ENCODE data around the gene P2RX4.

Gene P2RX4

DNA sequence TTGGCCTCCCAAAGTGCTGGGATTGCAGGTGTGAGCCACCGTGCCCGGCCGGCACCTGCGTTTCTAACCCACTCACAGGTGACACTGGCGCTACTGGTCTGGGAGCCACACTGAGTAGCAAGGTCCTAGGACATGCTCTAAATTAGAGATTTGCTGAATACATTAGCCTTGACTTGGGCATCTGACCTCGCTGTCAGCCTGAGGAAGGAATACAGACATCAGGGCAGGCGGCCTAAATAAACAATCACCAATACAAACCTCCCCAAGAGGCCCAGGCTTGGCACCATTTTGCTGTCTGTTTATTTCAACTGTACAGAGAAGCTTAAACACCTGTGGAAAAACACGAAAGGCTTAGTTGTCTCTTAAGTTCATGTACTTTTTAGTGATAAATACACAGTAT, 27.5 kb downstream of the P2RX4 start:
- no peak for DNase-seq (ENCODE audit: low read depth)
- TF ChIP-seq, protein P1, sequence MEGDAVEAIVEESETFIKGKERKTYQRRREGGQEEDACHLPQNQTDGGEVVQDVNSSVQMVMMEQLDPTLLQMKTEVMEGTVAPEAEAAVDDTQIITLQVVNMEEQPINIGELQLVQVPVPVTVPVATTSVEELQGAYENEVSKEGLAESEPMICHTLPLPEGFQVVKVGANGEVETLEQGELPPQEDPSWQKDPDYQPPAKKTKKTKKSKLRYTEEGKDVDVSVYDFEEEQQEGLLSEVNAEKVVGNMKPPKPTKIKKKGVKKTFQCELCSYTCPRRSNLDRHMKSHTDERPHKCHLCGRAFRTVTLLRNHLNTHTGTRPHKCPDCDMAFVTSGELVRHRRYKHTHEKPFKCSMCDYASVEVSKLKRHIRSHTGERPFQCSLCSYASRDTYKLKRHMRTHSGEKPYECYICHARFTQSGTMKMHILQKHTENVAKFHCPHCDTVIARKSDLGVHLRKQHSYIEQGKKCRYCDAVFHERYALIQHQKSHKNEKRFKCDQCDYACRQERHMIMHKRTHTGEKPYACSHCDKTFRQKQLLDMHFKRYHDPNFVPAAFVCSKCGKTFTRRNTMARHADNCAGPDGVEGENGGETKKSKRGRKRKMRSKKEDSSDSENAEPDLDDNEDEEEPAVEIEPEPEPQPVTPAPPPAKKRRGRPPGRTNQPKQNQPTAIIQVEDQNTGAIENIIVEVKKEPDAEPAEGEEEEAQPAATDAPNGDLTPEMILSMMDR (IDR thresholded peaks at IDR 0.05; ENCODE audit: insufficient read depth, low read depth, low read length, missing control alignments): no peak
- no peak overlapping the region for H3K4me3 ChIP-seq (ENCODE audit: low read depth, low read length)

DNA sequence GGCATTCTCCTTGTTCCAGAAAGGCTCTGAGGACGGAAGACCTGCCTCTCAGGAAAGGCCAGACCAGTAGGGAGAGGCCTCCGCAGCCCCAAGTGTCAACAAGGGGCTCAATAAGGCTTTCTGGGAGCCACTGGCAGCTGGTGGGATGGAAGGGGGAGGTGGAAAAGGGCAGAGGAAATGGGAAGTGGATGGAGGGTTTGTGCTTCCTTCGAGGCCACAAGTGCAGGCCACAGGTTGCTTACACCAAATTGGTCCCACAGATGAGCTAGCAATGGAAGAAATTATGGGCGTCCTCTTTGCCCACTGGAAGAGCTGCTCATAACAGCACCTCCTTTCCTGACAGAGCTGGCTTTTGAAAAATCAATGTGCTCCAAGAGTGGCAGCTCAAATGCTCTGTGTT, 28.2 kb downstream of the P2RX4 start:
- DNase-seq (ENCODE audit: low read depth): no peak
- TF ChIP-seq, protein P1 (IDR thresholded peaks at IDR 0.05; ENCODE audit: insufficient read depth, low read depth, low read length, missing control alignments): no peak
- H3K4me3 ChIP-seq (ENCODE audit: low read depth, low read length): no peak overlapping the region

DNA sequence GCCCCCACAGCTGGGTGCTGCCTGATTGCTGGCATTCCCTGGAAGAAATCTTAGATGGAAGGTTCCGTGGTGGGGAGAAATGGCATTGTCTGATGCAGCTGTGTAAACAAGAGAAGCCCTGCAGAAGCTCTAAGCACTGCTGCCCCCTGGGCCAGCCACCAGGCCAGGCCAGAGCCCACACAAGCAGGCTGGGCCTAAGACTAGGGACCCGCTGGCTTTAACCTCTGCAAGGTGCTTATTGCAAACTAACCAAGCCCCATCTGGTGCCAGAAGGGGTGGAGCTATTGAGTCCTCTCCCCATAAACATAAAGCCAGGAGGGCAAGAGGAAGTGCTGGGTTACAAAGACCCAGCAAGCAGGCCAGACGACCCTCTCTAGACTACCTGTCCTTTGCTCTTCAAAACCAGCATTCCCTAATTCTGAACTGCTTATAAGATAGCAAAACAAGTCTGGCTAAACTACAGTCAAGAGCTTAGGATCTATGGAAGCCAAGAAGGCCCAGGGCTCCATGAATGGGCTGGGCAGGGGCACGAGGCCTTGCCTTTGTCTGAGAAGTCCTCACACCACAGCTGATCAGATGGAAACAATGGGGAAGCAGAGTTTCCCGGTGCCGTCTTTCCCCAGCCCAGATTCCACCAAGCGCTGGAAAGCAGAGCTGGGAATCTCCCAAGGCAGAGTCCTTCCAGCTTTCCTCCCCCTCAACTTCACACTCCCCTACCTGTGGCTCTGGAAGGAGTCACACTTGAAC, 28.8 kb downstream of the P2RX4 start:
- H3K4me3 ChIP-seq (ENCODE audit: low read depth, low read length): no peak overlapping the region
- TF ChIP-seq, protein P1 (IDR thresholded peaks at IDR 0.05; ENCODE audit: insufficient read depth, low read depth, low read length, missing control alignments): no peak
- no peak for DNase-seq (ENCODE audit: low read depth)

DNA sequence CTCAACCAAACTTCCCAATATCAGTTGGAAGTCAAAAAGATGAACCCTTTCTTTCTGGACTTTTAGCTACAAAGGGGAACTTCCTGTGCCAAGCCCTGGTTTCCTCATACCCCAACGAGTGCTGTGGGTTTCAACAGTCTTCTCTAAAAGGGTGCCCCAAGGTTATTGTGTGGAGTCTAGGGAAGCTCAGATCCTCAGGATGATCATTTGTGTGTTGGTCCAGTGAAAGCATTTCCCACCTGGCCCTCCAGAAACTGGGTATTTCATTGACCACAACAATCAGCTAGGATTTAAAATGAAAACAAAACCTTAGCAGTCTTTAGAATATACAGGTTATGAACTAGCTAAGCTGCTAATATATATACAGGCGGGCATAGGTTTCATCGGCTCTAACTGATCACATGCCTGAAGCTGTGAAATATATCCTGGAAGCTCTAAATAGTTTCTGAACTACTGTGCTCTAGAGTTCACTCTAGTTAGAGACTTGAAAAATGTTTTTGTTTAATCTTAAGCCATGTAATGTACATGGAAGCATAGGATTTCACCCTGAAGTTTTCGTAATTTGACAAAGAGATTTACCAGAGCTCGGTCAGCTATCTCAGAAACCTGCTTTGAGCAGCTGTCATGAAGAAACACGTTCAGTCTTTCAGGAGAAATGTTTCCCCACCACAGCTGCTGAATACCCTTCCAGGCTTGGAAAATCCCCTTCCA, 29.6 kb downstream of the P2RX4 start:
- TF ChIP-seq, protein P1 (IDR thresholded peaks at IDR 0.05; ENCODE audit: insufficient read depth, low read depth, low read length, missing control alignments): no peak
- no peak overlapping the region for H3K4me3 ChIP-seq (ENCODE audit: low read depth, low read length)
- DNase-seq (ENCODE audit: low read depth): no peak

DNA sequence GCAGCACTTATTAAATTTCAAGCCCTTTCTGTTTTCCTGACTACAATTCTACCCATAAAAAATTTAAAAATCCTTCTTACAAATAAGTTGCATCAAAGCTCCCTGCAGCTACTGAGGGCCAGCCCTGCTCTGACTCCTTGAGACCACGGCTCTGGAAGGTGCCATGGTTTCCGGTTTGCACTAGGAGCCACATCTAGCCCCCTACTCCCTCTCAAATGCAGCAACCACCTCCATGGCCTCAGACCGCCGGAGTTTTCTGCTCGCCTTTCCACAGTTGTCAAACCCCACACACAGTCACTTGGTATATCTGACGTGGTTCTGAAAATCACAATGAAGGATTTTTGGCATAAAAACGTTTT, 30.1 kb downstream of the P2RX4 start:
- no peak overlapping the region for H3K4me3 ChIP-seq (ENCODE audit: low read depth, low read length)
- DNase-seq (ENCODE audit: low read depth): no peak
- TF ChIP-seq, protein P1 (IDR thresholded peaks at IDR 0.05; ENCODE audit: insufficient read depth, low read depth, low read length, missing control alignments): no peak

DNA sequence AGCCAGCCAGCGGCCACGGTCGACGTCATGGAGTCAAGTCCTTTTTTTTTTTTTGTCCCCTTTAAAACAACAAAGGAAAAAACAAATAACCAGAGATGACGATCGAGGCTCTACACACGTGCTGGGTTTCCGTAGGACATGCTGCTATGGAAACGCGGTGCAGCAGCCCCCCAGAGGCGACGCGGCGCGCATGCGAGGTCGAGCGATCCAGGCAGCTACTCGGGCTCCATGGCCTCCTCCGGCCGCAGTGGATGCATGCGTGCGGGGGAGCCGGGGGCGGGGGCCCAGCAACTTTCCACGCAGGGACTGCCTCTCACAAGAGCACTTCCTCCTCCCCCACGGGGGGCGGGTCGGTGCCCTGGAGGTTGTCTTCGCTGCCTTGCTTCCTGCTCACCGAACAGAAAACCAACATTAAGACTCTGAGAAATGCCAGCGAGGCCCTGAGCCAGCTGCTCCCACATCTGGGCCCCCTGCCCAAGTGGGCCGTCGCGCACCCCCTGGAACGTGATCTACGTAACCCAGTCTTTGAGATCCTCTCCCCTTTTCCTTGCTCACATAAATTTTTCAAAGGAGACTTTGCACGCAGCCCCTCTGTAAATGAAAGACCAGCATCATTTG, 30.7 kb downstream of the P2RX4 start:
- no peak for DNase-seq (ENCODE audit: low read depth)
- no peak overlapping the region for H3K4me3 ChIP-seq (ENCODE audit: low read depth, low read length)
- TF ChIP-seq, protein P1 (IDR thresholded peaks at IDR 0.05; ENCODE audit: insufficient read depth, low read depth, low read length, missing control alignments): no peak

All from GM12865 (cell line).